ENCODE measurements around the gene REXO5.

The REXO5 gene

GRCh38 chr16:20765732-20766131, 40.6 kb upstream of the REXO5 start:
- Histone ChIP-seq H3K4me3 (ENCODE audit: insufficient read length, low read depth) (no peak overlapping the region), H3K9ac (ENCODE audit: insufficient read length, low read depth) (no peak overlapping the region), H3K9me3 (ENCODE audit: insufficient read depth, low read length) (peaks cover 12% of the 10 kb centered on the region), H3K36me3 (ENCODE audit: insufficient read depth, insufficient read length, low read length) (no peaks in the 10 kb centered on the region), H3K27me3 (ENCODE audit: insufficient read depth, insufficient read length) (no peaks in the 10 kb centered on the region), H3K4me1 (ENCODE audit: insufficient read depth, insufficient read length) (no peaks in the 10 kb centered on the region)
- TF ChIP-seq ZNF274 (IDR thresholded peaks at IDR 0.05; ENCODE audit: low read depth, low read length) = no peak
- TF ChIP-seq SUZ12 (IDR thresholded peaks at IDR 0.05; ENCODE audit: extremely low read depth, insufficient read depth, insufficient read length) = no peak
- no peak for TF ChIP-seq YY1 (IDR thresholded peaks at IDR 0.05; ENCODE audit: insufficient read depth, insufficient read length)
- DNase-seq (ENCODE audit: low read depth, low spot score) = no peak

GRCh38 chr16:20766294-20766693, 40.0 kb upstream of the REXO5 start:
- DNase-seq (ENCODE audit: low read depth, low spot score) = no peak
- no peaks in the 10 kb centered on the region for H3K27me3 ChIP-seq (ENCODE audit: insufficient read depth, insufficient read length)
- H3K9ac ChIP-seq (ENCODE audit: insufficient read length, low read depth) = no peak overlapping the region
- H3K4me3 ChIP-seq (ENCODE audit: insufficient read length, low read depth) = no peak overlapping the region
- H3K36me3 ChIP-seq (ENCODE audit: insufficient read depth, insufficient read length, low read length) = no peaks in the 10 kb centered on the region
- TF ChIP-seq ZNF274 (IDR thresholded peaks at IDR 0.05; ENCODE audit: low read depth, low read length) (no peak), YY1 (IDR thresholded peaks at IDR 0.05; ENCODE audit: insufficient read depth, insufficient read length) (no peak), SUZ12 (IDR thresholded peaks at IDR 0.05; ENCODE audit: extremely low read depth, insufficient read depth, insufficient read length) (no peak)
- no peaks in the 10 kb centered on the region for H3K4me1 ChIP-seq (ENCODE audit: insufficient read depth, insufficient read length)
- peaks cover 12% of the 10 kb centered on the region for H3K9me3 ChIP-seq (ENCODE audit: insufficient read depth, low read length)

GRCh38 chr16:20767577-20767976, 38.8 kb upstream of the REXO5 start:
- TF ChIP-seq SUZ12 (IDR thresholded peaks at IDR 0.05; ENCODE audit: extremely low read depth, insufficient read depth, insufficient read length) (no peak), ZNF274 (IDR thresholded peaks at IDR 0.05; ENCODE audit: low read depth, low read length) (no peak), YY1 (IDR thresholded peaks at IDR 0.05; ENCODE audit: insufficient read depth, insufficient read length) (no peak)
- H3K4me1 ChIP-seq (ENCODE audit: insufficient read depth, insufficient read length) = no peaks in the 10 kb centered on the region
- no peak overlapping the region for H3K9ac ChIP-seq (ENCODE audit: insufficient read length, low read depth)
- no peaks in the 10 kb centered on the region for H3K27me3 ChIP-seq (ENCODE audit: insufficient read depth, insufficient read length)
- peaks cover 2% of the 10 kb centered on the region; the same call in 1 of the 2 replicates for H3K9me3 ChIP-seq (ENCODE audit: insufficient read depth, low read length)
- no peak overlapping the region for H3K4me3 ChIP-seq (ENCODE audit: insufficient read length, low read depth)
- DNase-seq (ENCODE audit: low read depth, low spot score) = no peak
- H3K36me3 ChIP-seq (ENCODE audit: insufficient read depth, insufficient read length, low read length) = no peaks in the 10 kb centered on the region

GRCh38 chr16:20768121-20768520, 38.2 kb upstream of the REXO5 start:
- TF ChIP-seq SUZ12 (IDR thresholded peaks at IDR 0.05; ENCODE audit: extremely low read depth, insufficient read depth, insufficient read length) = no peak
- no peak for TF ChIP-seq ZNF274 (IDR thresholded peaks at IDR 0.05; ENCODE audit: low read depth, low read length)
- no peak for TF ChIP-seq YY1 (IDR thresholded peaks at IDR 0.05; ENCODE audit: insufficient read depth, insufficient read length)
- Histone ChIP-seq H3K9me3 (ENCODE audit: insufficient read depth, low read length) (no peaks in the 10 kb centered on the region), H3K36me3 (ENCODE audit: insufficient read depth, insufficient read length, low read length) (no peaks in the 10 kb centered on the region), H3K4me3 (ENCODE audit: insufficient read length, low read depth) (no peak overlapping the region), H3K4me1 (ENCODE audit: insufficient read depth, insufficient read length) (no peaks in the 10 kb centered on the region), H3K9ac (ENCODE audit: insufficient read length, low read depth) (no peak overlapping the region), H3K27me3 (ENCODE audit: insufficient read depth, insufficient read length) (no peaks in the 10 kb centered on the region)
- no peak for DNase-seq (ENCODE audit: low read depth, low spot score)

GRCh38 chr16:20768818-20769217, 37.5 kb upstream of the REXO5 start:
- TF ChIP-seq SUZ12 (IDR thresholded peaks at IDR 0.05; ENCODE audit: extremely low read depth, insufficient read depth, insufficient read length) = no peak
- no peak for TF ChIP-seq YY1 (IDR thresholded peaks at IDR 0.05; ENCODE audit: insufficient read depth, insufficient read length)
- no peak for TF ChIP-seq ZNF274 (IDR thresholded peaks at IDR 0.05; ENCODE audit: low read depth, low read length)
- no peaks in the 10 kb centered on the region for H3K4me1 ChIP-seq (ENCODE audit: insufficient read depth, insufficient read length)
- no peak for DNase-seq (ENCODE audit: low read depth, low spot score)
- no peaks in the 10 kb centered on the region for H3K9me3 ChIP-seq (ENCODE audit: insufficient read depth, low read length)
- no peak overlapping the region for H3K9ac ChIP-seq (ENCODE audit: insufficient read length, low read depth)
- no peaks in the 10 kb centered on the region for H3K36me3 ChIP-seq (ENCODE audit: insufficient read depth, insufficient read length, low read length)
- no peak overlapping the region for H3K4me3 ChIP-seq (ENCODE audit: insufficient read length, low read depth)
- no peaks in the 10 kb centered on the region for H3K27me3 ChIP-seq (ENCODE audit: insufficient read depth, insufficient read length)

GRCh38 chr16:20773679-20774078, 32.6 kb upstream of the REXO5 start:
- DNase-seq (ENCODE audit: low read depth, low spot score) = no peak
- H3K4me1 ChIP-seq (ENCODE audit: insufficient read depth, insufficient read length) = peaks cover 2% of the 10 kb centered on the region
- no peaks in the 10 kb centered on the region for H3K27me3 ChIP-seq (ENCODE audit: insufficient read depth, insufficient read length)
- TF ChIP-seq SUZ12 (IDR thresholded peaks at IDR 0.05; ENCODE audit: extremely low read depth, insufficient read depth, insufficient read length) = no peak
- TF ChIP-seq ZNF274 (IDR thresholded peaks at IDR 0.05; ENCODE audit: low read depth, low read length) = no peak
- no peak for TF ChIP-seq YY1 (IDR thresholded peaks at IDR 0.05; ENCODE audit: insufficient read depth, insufficient read length)
- no peak overlapping the region for H3K4me3 ChIP-seq (ENCODE audit: insufficient read length, low read depth)
- H3K36me3 ChIP-seq (ENCODE audit: insufficient read depth, insufficient read length, low read length) = no peaks in the 10 kb centered on the region
- no peaks in the 10 kb centered on the region for H3K9me3 ChIP-seq (ENCODE audit: insufficient read depth, low read length)
- no peak overlapping the region for H3K9ac ChIP-seq (ENCODE audit: insufficient read length, low read depth)

GRCh38 chr16:20774703-20775362, 31.5 kb upstream of the REXO5 start:
- TF ChIP-seq ZNF274 (IDR thresholded peaks at IDR 0.05; ENCODE audit: low read depth, low read length) = no peak
- no peak overlapping the region for H3K9ac ChIP-seq (ENCODE audit: insufficient read length, low read depth)
- DNase-seq (ENCODE audit: low read depth, low spot score) = peak; percentile 80

More at GRCh38 chr16:20774703-20775362, 31.5 kb upstream of the REXO5 start:
- Histone ChIP-seq H3K9me3 (ENCODE audit: insufficient read depth, low read length) (no peaks in the 10 kb centered on the region), H3K27me3 (ENCODE audit: insufficient read depth, insufficient read length) (no peaks in the 10 kb centered on the region), H3K36me3 (ENCODE audit: insufficient read depth, insufficient read length, low read length) (no peaks in the 10 kb centered on the region), H3K4me3 (ENCODE audit: insufficient read length, low read depth) (no peak overlapping the region), H3K4me1 (ENCODE audit: insufficient read depth, insufficient read length) (peaks cover 2% of the 10 kb centered on the region)

Data from NT2/D1 (cell line).